K562 (cell line): ENCODE results near the gene GMEB2. TPM values are rescaled to one million over a fixed set of nuclear protein-coding genes. Genes with fewer than 3 reads are reported as not detected.

ENCODE experiments used
- ATAC-seq: fragments of 200-7000 bp; cut with Tn5 transposase; 3 replicates; pipeline ENCODE4 v1.9.1; 2020; ENCODE audit warnings: moderate library complexity
- BruUV-seq: library from RNA; stranded (reverse); fragments of 400-500 nt; replicated peaks from 2 replicates; lab custom pipeline; 2021; lab: Mats Ljungman, UMichigan
- CTCF ChIA-PET: fragments of 300-600 bp; formaldehyde crosslinking; extraction: SDS; loops from one replicate; lab custom pipeline; 2021; ENCODE audit warnings: low intra/inter-chr PET ratio; lab: Yijun Ruan, JAX
- POLR2A ChIA-PET: fragments of 300-600, 350-650 bp; sonication (Branson Sonifier 250); formaldehyde crosslinking; extraction: SDS; loops from one replicate; lab custom pipeline; 2021; ENCODE audit warnings: antibody characterized with exemption, inconsistent platforms; lab: Yijun Ruan, JAX
- DNase-seq, 4 experiments: peaks; one replicate each; pipeline versions ENCODE4 v3.0.0 to v3.0.0-alpha.2; 2011 to 2018; ENCODE audit warnings: low spot score in 3 of 4, mixed read lengths in 3 of 4; ENCODE audit errors: extremely low read depth in 1 of 4
- FAIRE-seq: peaks from 2 replicates; lab custom pipeline; 2011; peaks lifted over from hg19 to GRCh38; lab: Jason Lieb, UNC
- H2AFZ ChIP-seq: 2 replicates; pipeline ENCODE4 v1.6.0; 2011; ENCODE audit warnings: low read depth, low read length, control low read depth, inconsistent platforms
- H3K27ac ChIP-seq: fragments of 200-600 bp; 3 replicates; pipeline ENCODE4 v1.8.0; 2011; ENCODE audit warnings: low read depth, mild to moderate bottlenecking, control low read depth, inconsistent platforms, low read length, moderate library complexity, mixed read lengths; ENCODE audit errors: extremely low read depth
- H3K27me3 ChIP-seq, 2 experiments: fragments of 300-600 bp in 1 of 2; 2 replicates in 1 of 2; 3 replicates in 1 of 2; pipeline versions ENCODE4 v1.6.0 to v1.8.0; 2011; ENCODE audit warnings: inconsistent platforms in 2 of 2, low read length in 2 of 2, mild to moderate bottlenecking in 1 of 2, mixed read lengths in 1 of 2, moderate library complexity in 1 of 2; ENCODE audit not compliant: control insufficient read depth in 2 of 2, insufficient read depth in 2 of 2
- H3K36me3 ChIP-seq: fragments of 300-600 bp; 3 replicates; pipeline ENCODE4 v1.8.0; 2011; ENCODE audit warnings: mild to moderate bottlenecking, low read length, inconsistent platforms; ENCODE audit not compliant: control insufficient read depth, insufficient read depth
- H3K4me1 ChIP-seq, 2 experiments: fragments of 200-600 bp in 1 of 2; replicated peaks in 1 of 2; 2 replicates in 1 of 2; 3 replicates in 1 of 2; pipeline versions ENCODE4 v1.5.1 to v1.8.0; 2011; ENCODE audit warnings: inconsistent platforms in 2 of 2, low read length in 2 of 2, mild to moderate bottlenecking in 1 of 2, mixed read lengths in 1 of 2, moderate library complexity in 1 of 2; ENCODE audit not compliant: control insufficient read depth in 2 of 2, insufficient read depth in 2 of 2
- H3K4me2 ChIP-seq: 2 replicates; pipeline ENCODE4 v1.6.1; 2011; ENCODE audit warnings: low read length, control low read depth, inconsistent platforms, mixed read lengths; ENCODE audit not compliant: insufficient read depth
- H3K4me3 ChIP-seq: fragments of 200-600 bp; sonication (generic), shearing (Covaris generic); 2 replicates; pipeline ENCODE4 v1.5.1; 2016; ENCODE audit warnings: control low read depth, inconsistent platforms
- H3K79me2 ChIP-seq: fragments of 200-600 bp; 3 replicates; pipeline ENCODE4 v1.8.0; 2011; ENCODE audit warnings: low read length, inconsistent platforms; ENCODE audit not compliant: control insufficient read depth, insufficient read depth
- H3K9ac ChIP-seq, 2 experiments: 2 replicates each; pipeline versions ENCODE4 v1.6.0 to v1.6.1; 2011; ENCODE audit warnings: low read depth in 2 of 2, low read length in 2 of 2, control low read depth in 1 of 2, inconsistent platforms in 1 of 2, mild to moderate bottlenecking in 1 of 2, mixed read lengths in 1 of 2; ENCODE audit not compliant: insufficient read depth in 1 of 2
- H3K9me1 ChIP-seq: one replicate; pipeline ENCODE4 v1.6.0; 2011; ENCODE audit warnings: inconsistent platforms, mild to moderate bottlenecking, low read length, moderate library complexity; ENCODE audit not compliant: control insufficient read depth, insufficient read depth
- H3K9me3 ChIP-seq: replicated peaks from 2 replicates; pipeline ENCODE4 v1.5.1; 2011; ENCODE audit warnings: low read depth, low read length, inconsistent platforms; ENCODE audit not compliant: control insufficient read depth, insufficient read depth
- H4K20me1 ChIP-seq: replicated peaks from 2 replicates; pipeline ENCODE4 v1.6.1; 2011; ENCODE audit warnings: low read length, inconsistent platforms, mixed read lengths; ENCODE audit not compliant: control insufficient read depth, insufficient read depth
- ARID1B ChIP-seq: fragments of 450-650 bp; IDR thresholded peaks from 2 replicates; pipeline ENCODE4 v1.6.1; 2016; ENCODE audit warnings: antibody characterized with exemption, mild to moderate bottlenecking, inconsistent platforms
- HLTF ChIP-seq: fragments of 450-650 bp; IDR thresholded peaks from 2 replicates; pipeline ENCODE4 v1.6.1; 2016
- PHB ChIP-seq: fragments of 250-450 bp; sonication (Bioruptor Pico); IDR thresholded peaks from 2 replicates; pipeline ENCODE4 v1.5.0; 2021
- PURB ChIP-seq: sonication (generic); formaldehyde crosslinking; IDR thresholded peaks from 2 replicates; pipeline ENCODE4 v1.9.0; 2021; ENCODE audit warnings: low read depth, mild to moderate bottlenecking, missing genetic modification reagents
- RHOXF2B ChIP-seq: fragments of 250-450 bp; sonication (Bioruptor Pico); conservative IDR thresholded peaks from 2 replicates; pipeline ENCODE4 v1.5.1; 2021
- ZNF384 ChIP-seq: IDR thresholded peaks from 2 replicates; pipeline ENCODE4 v1.6.1; 2012; ENCODE audit warnings: low read depth, low read length, improper control_type of control experiment
- ZNF561 ChIP-seq: fragments of 450-650 bp; formaldehyde crosslinking; conservative IDR thresholded peaks from 2 replicates; pipeline ENCODE4 v1.4.0; 2020; ENCODE audit warnings: mild to moderate bottlenecking, moderate library complexity
- ZNF764 ChIP-seq: fragments of 250-450 bp; sonication (Bioruptor Pico); IDR thresholded peaks from 2 replicates; pipeline ENCODE4 v1.4.0; 2020; ENCODE audit warnings: low read depth, mild to moderate bottlenecking, moderate library complexity
- WGBS: fragments of 100-300 bp; shearing (Covaris generic); methylation state at CpG from one replicate; pipeline ENCODE4 v1.1.6; 2016; ENCODE audit warnings: low coverage, mixed read lengths; ENCODE audit not compliant: insufficient coverage; ENCODE audit errors: missing lambda C conversion rate; 5-methylcytosine and 5-hydroxymethylcytosine counted together
- in situ Hi-C: fragments of 300-500 bp; cut with MboI; formaldehyde crosslinking; loops from 4 replicates; pipeline ENCODE4 v1.15.0; 2018; ENCODE audit warnings: inconsistent platforms, mixed read lengths
- intact Hi-C: fragments of 100-400 bp; cut with micrococcal nuclease; formaldehyde crosslinking; loops from 2 replicates; pipeline ENCODE4 v1.14.2; 2022
- polyA plus RNA-seq, 8 experiments: library from polyadenylated mRNA; depleted of rRNA in 4 of 8; stranded (reverse) in 5 of 8; unstranded in 3 of 8; fragments of >200 nt; fragmentation: Nextera tagmentation in 2 of 8; fragmentation: Illumina TruSeq in 1 of 8; extraction: Ambion mirVana in 2 of 8; extraction: Trizol in 1 of 8; gene quantifications; 2 replicates each; pipeline versions ENCODE4 v1.2.1 to v1.2.3, GENCODE V29; 2011 to 2014; ENCODE audit warnings: inconsistent platforms in 1 of 8, missing spikeins in 1 of 8
- total RNA-seq, 7 experiments: library from RNA; depleted of rRNA in 6 of 7; stranded (reverse); fragments of >200 nt in 6 of 7; fragmentation: Illumina TruSeq in 2 of 7; extraction: Trizol in 2 of 7; gene quantifications; 2 replicates each; pipeline versions ENCODE4 v1.2.1 to v1.2.3, GENCODE V29; 2011 to 2021; ENCODE audit warnings: low replicate concordance in 1 of 7
- TF ChIP-seq, protein P1 (sequence below): fragments of 450-650 bp; IDR thresholded peaks from 2 replicates; pipeline ENCODE4 v1.6.1; 2016; ENCODE audit warnings: low read depth
- TF ChIP-seq, protein P2 (sequence below): fragments of 450-650 bp; IDR thresholded peaks from one replicate; pipeline ENCODE4 v1.6.1; 2018; ENCODE audit warnings: mild to moderate bottlenecking, moderate library complexity; ENCODE audit not compliant: partially characterized antibody

The GMEB2 gene
- total and polyA plus RNA-seq, 9 of the 15 experiments (the other 6 are each of a cell fraction or from before 2014, with no cell fraction given): 0.03 to 13.9 (median 6.3) TPM

DNA sequence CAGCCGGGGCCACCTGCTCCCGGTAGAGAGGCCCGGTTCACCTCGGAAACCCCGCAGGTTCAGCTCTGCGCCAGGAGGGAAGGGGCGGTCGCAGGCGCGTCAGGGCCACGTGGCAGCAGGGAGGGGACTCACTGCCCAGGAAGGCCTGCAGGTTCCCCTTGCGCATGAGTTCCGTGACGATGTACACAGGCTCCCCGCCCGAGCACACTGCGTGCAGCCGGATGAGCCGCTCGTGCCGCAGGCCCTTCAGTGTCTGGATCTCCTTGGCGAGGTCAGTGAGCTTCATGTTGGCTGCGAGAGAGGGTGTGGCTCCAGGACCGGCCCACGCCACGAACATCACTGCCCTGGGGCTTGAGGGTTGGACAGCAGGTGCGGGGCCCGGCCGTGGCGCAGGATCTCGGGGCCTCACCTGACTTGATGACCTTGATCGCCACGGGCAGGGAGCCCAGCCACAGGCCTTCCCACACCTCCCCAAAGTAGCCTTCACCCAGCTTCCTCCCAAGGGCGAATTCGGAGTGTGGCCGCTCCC is 84.8 kb downstream of the GMEB2 start (continued):
- TF ChIP-seq, protein P1, sequence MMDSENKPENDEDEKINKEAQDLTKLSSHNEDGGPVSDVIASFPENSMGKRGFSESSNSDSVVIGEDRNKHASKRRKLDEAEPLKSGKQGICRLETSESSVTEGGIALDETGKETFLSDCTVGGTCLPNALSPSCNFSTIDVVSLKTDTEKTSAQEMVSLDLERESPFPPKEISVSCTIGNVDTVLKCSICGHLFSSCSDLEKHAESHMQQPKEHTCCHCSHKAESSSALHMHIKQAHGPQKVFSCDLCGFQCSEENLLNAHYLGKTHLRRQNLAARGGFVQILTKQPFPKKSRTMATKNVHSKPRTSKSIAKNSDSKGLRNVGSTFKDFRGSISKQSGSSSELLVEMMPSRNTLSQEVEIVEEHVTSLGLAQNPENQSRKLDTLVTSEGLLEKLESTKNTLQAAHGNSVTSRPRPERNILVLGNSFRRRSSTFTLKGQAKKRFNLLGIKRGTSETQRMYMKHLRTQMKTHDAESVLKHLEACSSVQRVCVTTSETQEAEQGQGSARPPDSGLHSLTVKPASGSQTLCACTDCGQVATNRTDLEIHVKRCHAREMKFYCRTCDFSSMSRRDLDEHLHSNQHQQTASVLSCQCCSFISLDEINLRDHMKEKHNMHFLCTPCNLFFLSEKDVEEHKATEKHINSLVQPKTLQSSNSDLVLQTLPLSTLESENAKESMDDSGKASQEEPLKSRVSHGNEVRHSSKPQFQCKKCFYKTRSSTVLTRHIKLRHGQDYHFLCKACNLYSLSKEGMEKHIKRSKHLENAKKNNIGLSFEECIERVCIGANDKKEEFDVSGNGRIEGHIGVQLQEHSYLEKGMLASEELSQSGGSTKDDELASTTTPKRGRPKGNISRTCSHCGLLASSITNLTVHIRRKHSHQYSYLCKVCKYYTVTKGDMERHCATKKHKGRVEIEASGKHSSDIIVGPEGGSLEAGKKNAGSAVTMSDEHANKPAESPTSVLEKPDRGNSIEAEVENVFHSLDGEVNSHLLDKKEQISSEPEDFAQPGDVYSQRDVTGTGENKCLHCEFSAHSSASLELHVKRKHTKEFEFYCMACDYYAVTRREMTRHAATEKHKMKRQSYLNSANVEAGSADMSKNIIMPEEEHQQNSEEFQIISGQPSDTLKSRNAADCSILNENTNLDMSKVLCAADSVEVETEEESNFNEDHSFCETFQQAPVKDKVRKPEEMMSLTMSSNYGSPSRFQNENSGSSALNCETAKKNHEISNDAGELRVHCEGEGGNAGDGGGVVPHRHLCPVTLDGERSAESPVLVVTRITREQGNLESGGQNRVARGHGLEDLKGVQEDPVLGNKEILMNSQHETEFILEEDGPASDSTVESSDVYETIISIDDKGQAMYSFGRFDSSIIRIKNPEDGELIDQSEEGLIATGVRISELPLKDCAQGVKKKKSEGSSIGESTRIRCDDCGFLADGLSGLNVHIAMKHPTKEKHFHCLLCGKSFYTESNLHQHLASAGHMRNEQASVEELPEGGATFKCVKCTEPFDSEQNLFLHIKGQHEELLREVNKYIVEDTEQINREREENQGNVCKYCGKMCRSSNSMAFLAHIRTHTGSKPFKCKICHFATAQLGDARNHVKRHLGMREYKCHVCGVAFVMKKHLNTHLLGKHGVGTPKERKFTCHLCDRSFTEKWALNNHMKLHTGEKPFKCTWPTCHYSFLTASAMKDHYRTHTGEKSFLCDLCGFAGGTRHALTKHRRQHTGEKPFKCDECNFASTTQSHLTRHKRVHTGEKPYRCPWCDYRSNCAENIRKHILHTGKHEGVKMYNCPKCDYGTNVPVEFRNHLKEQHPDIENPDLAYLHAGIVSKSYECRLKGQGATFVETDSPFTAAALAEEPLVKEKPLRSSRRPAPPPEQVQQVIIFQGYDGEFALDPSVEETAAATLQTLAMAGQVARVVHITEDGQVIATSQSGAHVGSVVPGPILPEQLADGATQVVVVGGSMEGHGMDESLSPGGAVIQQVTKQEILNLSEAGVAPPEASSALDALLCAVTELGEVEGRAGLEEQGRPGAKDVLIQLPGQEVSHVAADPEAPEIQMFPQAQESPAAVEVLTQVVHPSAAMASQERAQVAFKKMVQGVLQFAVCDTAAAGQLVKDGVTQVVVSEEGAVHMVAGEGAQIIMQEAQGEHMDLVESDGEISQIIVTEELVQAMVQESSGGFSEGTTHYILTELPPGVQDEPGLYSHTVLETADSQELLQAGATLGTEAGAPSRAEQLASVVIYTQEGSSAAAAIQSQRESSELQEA: no peak
- TF ChIP-seq, all 486 proteins: peak for 10

DNA sequence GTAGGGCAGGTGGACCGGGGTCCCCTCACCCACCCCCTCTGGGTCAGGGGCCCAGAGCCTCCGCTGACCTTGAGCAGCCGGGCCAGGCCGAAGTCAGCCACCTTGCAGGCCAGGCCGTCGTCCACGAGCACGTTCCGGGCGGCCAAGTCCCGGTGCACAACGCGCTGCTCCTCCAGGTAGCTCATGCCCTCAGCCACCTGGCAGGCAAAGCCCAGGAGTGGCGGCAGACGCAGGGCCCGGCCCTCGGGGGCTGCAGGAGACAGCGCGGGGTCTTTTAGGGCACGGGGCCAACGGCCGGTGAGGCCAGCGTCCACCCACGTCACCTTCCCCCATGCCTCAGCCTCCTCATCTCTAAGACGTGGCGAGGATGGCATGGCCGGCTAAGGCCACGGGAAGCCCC is 85.5 kb downstream of the GMEB2 start:
- peaks cover 3% of the 10 kb centered on the region for H4K20me1 ChIP-seq
- no TSS peak for BruUV-seq
- 75% methylated on average over 14 of the region's 28 CpGs for WGBS
- DNase-seq: no peak
- H3K27me3 ChIP-seq: peaks cover 0 to 34% of the 10 kb centered on the region in 2 experiments; a peak in 3 of 5 replicates
- no peak overlapping the region for H3K27ac ChIP-seq
- CTCF ChIA-PET: no interaction called here
- no peak overlapping the region for H3K4me2 ChIP-seq
- H3K4me1 ChIP-seq: peaks cover 6 to 91% of the 10 kb centered on the region in 2 experiments; a peak in 4 of 5 replicates
- intact Hi-C loops: no loop called here
- H3K79me2 ChIP-seq: no peaks in the 10 kb centered on the region
- no peak overlapping the region for H2AFZ ChIP-seq
- no peak overlapping the region; a peak in 1 of 4 replicates for H3K9ac ChIP-seq
- TF ChIP-seq, protein P2, sequence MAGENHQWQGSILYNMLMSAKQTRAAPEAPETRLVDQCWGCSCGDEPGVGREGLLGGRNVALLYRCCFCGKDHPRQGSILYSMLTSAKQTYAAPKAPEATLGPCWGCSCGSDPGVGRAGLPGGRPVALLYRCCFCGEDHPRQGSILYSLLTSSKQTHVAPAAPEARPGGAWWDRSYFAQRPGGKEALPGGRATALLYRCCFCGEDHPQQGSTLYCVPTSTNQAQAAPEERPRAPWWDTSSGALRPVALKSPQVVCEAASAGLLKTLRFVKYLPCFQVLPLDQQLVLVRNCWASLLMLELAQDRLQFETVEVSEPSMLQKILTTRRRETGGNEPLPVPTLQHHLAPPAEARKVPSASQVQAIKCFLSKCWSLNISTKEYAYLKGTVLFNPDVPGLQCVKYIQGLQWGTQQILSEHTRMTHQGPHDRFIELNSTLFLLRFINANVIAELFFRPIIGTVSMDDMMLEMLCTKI: no peak
- TF ChIP-seq ZNF384 (no peak), ZNF561 (CRISPR knock-in tag) (no peak), RHOXF2B (CRISPR knock-in tag) (no peak), HLTF (no peak), ZNF764 (CRISPR knock-in tag) (no peak), PHB (CRISPR knock-in tag) (no peak), ARID1B (no peak), PURB (CRISPR knock-in tag) (no peak)
- TF ChIP-seq, all 486 proteins: peak for 0
- POLR2A ChIA-PET: no interaction called here
- no peak overlapping the region for H3K4me3 ChIP-seq
- no peaks in the 10 kb centered on the region for H3K36me3 ChIP-seq
- no peaks in the 10 kb centered on the region for H3K9me3 ChIP-seq
- FAIRE-seq (no peak), ATAC-seq (no peak)
- in situ Hi-C loops: no loop called here
- no peaks in the 10 kb centered on the region for H3K9me1 ChIP-seq
